ENCODE data around the gene TRNT1. TPM values are rescaled to one million over a fixed set of nuclear protein-coding genes. Genes with fewer than 3 reads are reported as not detected.

The TRNT1 gene
- total and polyA plus RNA-seq, 9 donors: 8.5 to 29.0 (median 15.5) TPM

DNA sequence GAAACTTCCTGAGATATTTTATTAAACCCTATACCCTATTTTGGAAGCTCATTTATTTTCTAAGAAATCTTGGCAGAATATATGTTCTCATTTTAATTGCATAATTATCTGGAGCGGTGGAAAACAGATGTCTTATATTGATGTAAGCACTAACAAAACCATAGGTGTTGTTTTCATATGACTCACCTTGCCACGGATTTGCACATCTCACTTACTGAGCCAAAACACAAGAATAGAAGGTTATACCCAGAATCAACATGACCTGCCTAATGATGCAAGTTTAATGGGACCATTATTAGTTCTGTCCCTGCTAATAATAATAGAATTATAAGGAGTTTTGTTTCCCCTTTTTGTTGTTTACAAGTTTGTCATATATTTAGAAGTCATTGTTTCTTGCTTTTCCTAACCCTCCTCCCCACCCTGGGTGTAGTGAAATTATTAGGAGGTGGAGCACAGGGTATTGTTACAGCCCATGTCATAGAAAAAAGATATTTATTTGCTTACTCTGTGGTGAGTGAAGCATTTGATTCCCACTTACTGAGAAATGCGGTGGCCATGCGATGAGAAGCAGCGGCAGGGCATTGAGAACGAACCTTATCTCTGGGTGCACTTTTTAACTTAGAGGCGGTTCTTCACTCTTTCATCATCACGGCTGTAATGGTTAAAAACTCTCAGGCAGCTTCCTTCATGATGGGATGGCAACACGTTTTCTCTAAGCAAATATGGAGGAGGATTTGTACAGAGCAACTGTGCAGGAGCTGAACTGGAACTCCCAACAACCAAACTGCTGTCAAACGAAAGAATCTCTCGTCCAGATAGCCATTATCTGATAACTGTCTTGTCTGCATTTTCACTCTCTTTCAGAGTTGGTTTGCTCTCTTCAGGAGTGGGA, 17.1 kb upstream of the TRNT1 start:
- 15 to 37% (median 18%) methylated on average over 11 of the region's 11 CpGs for WGBS, 3 donors
- H3K27me3 ChIP-seq: no peaks in the 10 kb centered on the region
- TF ChIP-seq POLR2A (IDR thresholded peaks at IDR 0.05) (no peak), EP300 (IDR thresholded peaks at IDR 0.05) (no peak)
- TF ChIP-seq, protein P1, sequence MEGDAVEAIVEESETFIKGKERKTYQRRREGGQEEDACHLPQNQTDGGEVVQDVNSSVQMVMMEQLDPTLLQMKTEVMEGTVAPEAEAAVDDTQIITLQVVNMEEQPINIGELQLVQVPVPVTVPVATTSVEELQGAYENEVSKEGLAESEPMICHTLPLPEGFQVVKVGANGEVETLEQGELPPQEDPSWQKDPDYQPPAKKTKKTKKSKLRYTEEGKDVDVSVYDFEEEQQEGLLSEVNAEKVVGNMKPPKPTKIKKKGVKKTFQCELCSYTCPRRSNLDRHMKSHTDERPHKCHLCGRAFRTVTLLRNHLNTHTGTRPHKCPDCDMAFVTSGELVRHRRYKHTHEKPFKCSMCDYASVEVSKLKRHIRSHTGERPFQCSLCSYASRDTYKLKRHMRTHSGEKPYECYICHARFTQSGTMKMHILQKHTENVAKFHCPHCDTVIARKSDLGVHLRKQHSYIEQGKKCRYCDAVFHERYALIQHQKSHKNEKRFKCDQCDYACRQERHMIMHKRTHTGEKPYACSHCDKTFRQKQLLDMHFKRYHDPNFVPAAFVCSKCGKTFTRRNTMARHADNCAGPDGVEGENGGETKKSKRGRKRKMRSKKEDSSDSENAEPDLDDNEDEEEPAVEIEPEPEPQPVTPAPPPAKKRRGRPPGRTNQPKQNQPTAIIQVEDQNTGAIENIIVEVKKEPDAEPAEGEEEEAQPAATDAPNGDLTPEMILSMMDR (IDR thresholded peaks at IDR 0.05): no peak
- H3K36me3 ChIP-seq: no peaks in the 10 kb centered on the region
- H3K4me1 ChIP-seq (ENCODE audit: insufficient read depth): no peaks in the 10 kb centered on the region
- no peak for DNase-seq
- no peak overlapping the region for H3K4me3 ChIP-seq
- H3K27ac ChIP-seq: no peak overlapping the region
- intact Hi-C loops (cut with DNase I): no loop called here
- no peaks in the 10 kb centered on the region for H3K9me3 ChIP-seq

DNA sequence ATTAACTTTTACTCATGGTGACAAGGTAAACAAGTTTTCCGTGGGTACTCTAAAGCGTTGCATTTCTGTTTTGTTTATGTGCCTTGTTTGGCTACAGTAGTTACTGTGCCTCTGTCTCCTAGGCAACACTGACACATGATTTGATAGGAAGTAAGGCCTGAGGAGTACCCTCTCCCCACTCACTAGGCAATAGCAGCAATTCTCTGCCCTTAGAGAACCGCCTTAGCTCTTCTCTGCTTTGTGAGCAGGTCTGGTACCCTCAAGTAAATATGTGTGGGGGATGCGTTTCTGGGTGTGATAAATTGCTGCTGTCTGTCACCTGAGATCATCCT, 16.5 kb upstream of the TRNT1 start, which contains the start of gene IL5RA:
TSS of gene IL5RA (minus strand) at position 76 of the 332 bp plus-strand sequence. CDS start 5,390 bp downstream, outside the sequence.
- Histone ChIP-seq H3K4me1 (ENCODE audit: insufficient read depth) (no peaks in the 10 kb centered on the region), H3K27me3 (no peaks in the 10 kb centered on the region), H3K4me3 (no peak within 1 kb of the TSS), H3K36me3 (no peaks in the 10 kb centered on the region), H3K27ac (no peak within 1 kb of the TSS), H3K9me3 (no peaks in the 10 kb centered on the region)
- WGBS, 3 donors: 18 to 35% (median 22%) methylated on average over 4 of the region's 4 CpGs
- DNase-seq: no peak
- intact Hi-C loops (cut with DNase I): no loop called here
- TF ChIP-seq, protein P1 (IDR thresholded peaks at IDR 0.05): no peak
- TF ChIP-seq EP300 (IDR thresholded peaks at IDR 0.05) (no peak), POLR2A (IDR thresholded peaks at IDR 0.05) (no peak)

DNA sequence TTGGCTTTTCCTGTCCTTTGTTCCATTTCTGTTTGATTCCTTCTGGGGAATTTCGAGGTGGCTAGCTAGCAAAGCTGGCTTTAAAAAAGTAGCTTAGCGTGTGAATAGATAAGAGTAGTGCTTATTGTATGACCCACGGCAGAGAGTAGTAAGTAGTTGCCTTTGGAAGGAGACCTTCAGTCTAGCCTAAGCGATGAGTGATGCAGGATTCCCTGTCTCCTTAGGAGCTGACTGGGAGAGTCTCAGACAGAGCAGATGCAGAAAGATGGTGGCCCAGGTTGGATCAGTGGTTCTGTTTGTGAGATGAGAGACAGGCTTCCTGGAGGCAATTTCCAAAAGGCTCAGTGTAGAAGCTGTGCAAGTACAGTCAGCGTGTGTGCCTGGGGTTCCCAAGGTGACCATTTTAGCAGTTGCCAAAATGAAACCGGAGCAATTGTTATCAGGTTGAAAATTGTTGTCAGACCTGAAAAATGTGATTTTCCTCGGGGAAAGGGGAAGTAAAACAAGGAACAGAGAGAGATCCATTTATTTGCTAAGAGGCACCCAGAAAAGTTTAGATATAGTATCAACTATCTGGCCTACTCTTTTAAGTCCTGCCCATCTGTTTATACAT, 15.9 kb upstream of the TRNT1 start:
- Histone ChIP-seq H3K36me3 (no peaks in the 10 kb centered on the region), H3K27me3 (no peaks in the 10 kb centered on the region), H3K4me1 (ENCODE audit: insufficient read depth) (no peaks in the 10 kb centered on the region), H3K27ac (no peak overlapping the region), H3K4me3 (no peak overlapping the region), H3K9me3 (no peaks in the 10 kb centered on the region)
- intact Hi-C loops (cut with DNase I): no loop called here
- 49 to 57% (median 55%) methylated on average over 7 of the region's 7 CpGs for WGBS, 3 donors
- no peak for DNase-seq
- TF ChIP-seq POLR2A (IDR thresholded peaks at IDR 0.05) (no peak), EP300 (IDR thresholded peaks at IDR 0.05) (no peak)
- TF ChIP-seq, protein P1 (IDR thresholded peaks at IDR 0.05): no peak

DNA sequence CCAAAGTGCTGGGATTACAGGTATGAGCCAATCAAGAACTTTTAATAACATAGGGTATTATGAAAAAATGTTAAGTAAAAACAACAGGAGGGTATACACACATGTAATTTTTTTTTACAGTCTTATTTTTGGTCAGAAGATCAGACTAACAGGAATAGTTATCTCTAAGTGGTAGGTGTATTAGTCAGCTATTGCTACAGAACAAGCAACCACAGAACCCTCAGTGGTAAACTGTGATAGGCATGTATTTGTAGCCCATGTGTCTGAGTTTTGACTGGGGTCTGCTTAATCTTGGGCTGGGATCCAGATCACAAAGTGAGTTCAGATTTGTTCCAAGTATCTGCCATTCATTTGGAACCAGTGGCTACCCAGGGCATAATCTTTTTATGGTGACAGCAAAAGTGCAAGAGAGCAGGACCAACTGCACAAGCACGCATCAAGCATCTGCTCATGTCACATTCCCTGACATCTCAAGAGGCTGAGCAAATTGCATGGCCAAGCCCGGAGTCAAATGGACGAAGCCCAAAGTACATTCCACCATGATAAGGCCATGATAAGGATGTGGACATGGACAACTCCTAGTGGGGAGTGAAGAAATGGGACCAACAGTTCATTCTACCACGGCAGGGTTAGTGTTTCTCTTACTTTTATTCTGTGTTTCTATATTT, 13.6 kb upstream of the TRNT1 start:
- intact Hi-C loops (cut with DNase I): no loop called here
- DNase-seq: no peak
- no peaks in the 10 kb centered on the region for H3K9me3 ChIP-seq
- 62 to 82% (median 65%) methylated on average over 4 of the region's 4 CpGs for WGBS, 3 donors
- TF ChIP-seq, protein P1 (IDR thresholded peaks at IDR 0.05): no peak
- TF ChIP-seq EP300 (IDR thresholded peaks at IDR 0.05) (no peak), POLR2A (IDR thresholded peaks at IDR 0.05) (no peak)
- H3K27ac ChIP-seq: no peak overlapping the region
- H3K4me1 ChIP-seq (ENCODE audit: insufficient read depth): no peaks in the 10 kb centered on the region
- H3K27me3 ChIP-seq: no peaks in the 10 kb centered on the region
- H3K36me3 ChIP-seq: no peaks in the 10 kb centered on the region
- no peak overlapping the region for H3K4me3 ChIP-seq

All from ovary (tissue), 9 donors.